ENCODE results near the gene ACYP2. TPM values are rescaled to one million over a fixed set of nuclear protein-coding genes. Genes with fewer than 3 reads are reported as not detected.

The ACYP2 gene
- total RNA-seq, 1 experiment from 2014 or later = 10.9 TPM

DNA sequence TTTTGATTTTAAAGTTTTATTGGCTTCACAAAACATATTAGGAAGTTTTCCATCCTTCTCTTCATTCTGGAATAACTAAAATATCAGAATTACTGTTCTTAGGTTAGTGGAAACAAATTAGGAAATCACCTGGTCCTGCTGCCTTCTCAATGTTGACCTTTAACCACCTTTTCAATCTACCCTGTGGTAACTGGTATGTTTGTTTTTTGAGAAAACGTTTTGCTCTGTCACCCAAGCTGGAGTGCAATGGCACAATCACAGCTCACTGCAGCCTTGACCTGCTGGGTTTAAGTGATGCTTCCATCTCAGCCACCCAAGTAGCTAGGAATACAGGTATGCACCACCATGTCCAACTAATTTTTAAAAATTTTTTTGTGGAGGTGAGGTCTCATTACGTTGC, 28.4 kb downstream of the ACYP2 start:
- intact Hi-C loops (cut with micrococcal nuclease; ENCODE audit: unreplicated experiment) = no loop called here
- H3K27ac Mint-ChIP-seq (ENCODE audit: unreplicated experiment) = no peak overlapping the region
- H3K9me3 Mint-ChIP-seq (ENCODE audit: low read depth, unreplicated experiment) = no peaks in the 10 kb centered on the region
- H3K27me3 Mint-ChIP-seq (ENCODE audit: unreplicated experiment) = no peaks in the 10 kb centered on the region
- BruUV-seq (replicated peaks) = no TSS peak
- no peaks in the 10 kb centered on the region for H3K36me3 Mint-ChIP-seq (ENCODE audit: insufficient read depth, unreplicated experiment)
- no peak for DNase-seq
- no peaks in the 10 kb centered on the region for H3K4me1 Mint-ChIP-seq (ENCODE audit: low read depth, unreplicated experiment)
- CTCF ChIA-PET = interaction anchor here (0.7 kb wide), 1 partner anchor 141 kb away, joined by 5 read pairs; no protein-coding TSS in a partner anchor
- H3K4me3 Mint-ChIP-seq (ENCODE audit: low read depth, unreplicated experiment) = no peak overlapping the region
- TF ChIP-seq CTCF (IDR thresholded peaks at IDR 0.05; ENCODE audit: unreplicated experiment) = no peak

DNA sequence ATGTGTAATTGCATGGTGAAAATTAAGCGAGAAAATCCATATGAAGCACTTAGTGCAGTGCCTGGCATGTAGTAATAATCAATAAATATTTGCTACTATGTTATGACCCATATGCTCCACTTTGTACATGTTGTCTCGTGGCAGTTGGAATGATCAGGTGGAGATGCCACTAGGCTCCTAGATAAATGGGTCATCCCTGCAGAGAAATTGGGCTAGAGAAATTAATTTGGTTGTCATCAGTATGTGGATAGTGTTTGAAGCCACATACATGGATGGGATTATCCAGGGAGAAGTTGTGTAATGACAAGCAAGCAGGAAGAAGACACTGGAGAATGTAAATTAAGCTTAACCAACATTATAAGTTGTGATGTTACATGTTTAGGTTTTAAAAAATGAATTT, 33.0 kb downstream of the ACYP2 start:
- intact Hi-C loops (cut with micrococcal nuclease; ENCODE audit: unreplicated experiment) = no loop called here
- TF ChIP-seq CTCF (IDR thresholded peaks at IDR 0.05; ENCODE audit: unreplicated experiment) = no peak
- no TSS peak for BruUV-seq (replicated peaks)
- CTCF ChIA-PET = no interaction called here
- no peaks in the 10 kb centered on the region for H3K9me3 Mint-ChIP-seq (ENCODE audit: low read depth, unreplicated experiment)
- no peak overlapping the region for H3K4me3 Mint-ChIP-seq (ENCODE audit: low read depth, unreplicated experiment)
- no peak for DNase-seq
- H3K27me3 Mint-ChIP-seq (ENCODE audit: unreplicated experiment) = no peaks in the 10 kb centered on the region
- no peaks in the 10 kb centered on the region for H3K36me3 Mint-ChIP-seq (ENCODE audit: insufficient read depth, unreplicated experiment)
- no peak overlapping the region for H3K27ac Mint-ChIP-seq (ENCODE audit: unreplicated experiment)
- no peaks in the 10 kb centered on the region for H3K4me1 Mint-ChIP-seq (ENCODE audit: low read depth, unreplicated experiment)

- no peaks in the 10 kb centered on the region for H3K4me1 Mint-ChIP-seq (ENCODE audit: low read depth, unreplicated experiment)
- no TSS peak for BruUV-seq (replicated peaks)
- CTCF ChIA-PET = no interaction called here
- no peaks in the 10 kb centered on the region for H3K9me3 Mint-ChIP-seq (ENCODE audit: low read depth, unreplicated experiment)
- no peaks in the 10 kb centered on the region for H3K27me3 Mint-ChIP-seq (ENCODE audit: unreplicated experiment)
- H3K27ac Mint-ChIP-seq (ENCODE audit: unreplicated experiment) = no peak overlapping the region
- intact Hi-C loops (cut with micrococcal nuclease; ENCODE audit: unreplicated experiment) = no loop called here
- no peak for TF ChIP-seq CTCF (IDR thresholded peaks at IDR 0.05; ENCODE audit: unreplicated experiment)
- DNase-seq = no peak
- no peak overlapping the region for H3K4me3 Mint-ChIP-seq (ENCODE audit: low read depth, unreplicated experiment)
- no peaks in the 10 kb centered on the region for H3K36me3 Mint-ChIP-seq (ENCODE audit: insufficient read depth, unreplicated experiment)
Observed at GRCh38 chr2:54149638-54150441, 34.4 kb downstream of the ACYP2 start.

GRCh38 chr2:54158311-54158710, 42.9 kb downstream of the ACYP2 start:
- no TSS peak for BruUV-seq (replicated peaks)
- CTCF ChIA-PET = no interaction called here
- peaks cover 3% of the 10 kb centered on the region for H3K9me3 Mint-ChIP-seq (ENCODE audit: low read depth, unreplicated experiment)
- no peaks in the 10 kb centered on the region for H3K36me3 Mint-ChIP-seq (ENCODE audit: insufficient read depth, unreplicated experiment)
- intact Hi-C loops (cut with micrococcal nuclease; ENCODE audit: unreplicated experiment) = no loop called here
- no peak overlapping the region for H3K4me3 Mint-ChIP-seq (ENCODE audit: low read depth, unreplicated experiment)
- H3K4me1 Mint-ChIP-seq (ENCODE audit: low read depth, unreplicated experiment) = no peaks in the 10 kb centered on the region
- no peak for DNase-seq
- H3K27me3 Mint-ChIP-seq (ENCODE audit: unreplicated experiment) = no peaks in the 10 kb centered on the region
- TF ChIP-seq CTCF (IDR thresholded peaks at IDR 0.05; ENCODE audit: unreplicated experiment) = no peak
- H3K27ac Mint-ChIP-seq (ENCODE audit: unreplicated experiment) = no peak overlapping the region
